Neural progenitor cell (in vitro differentiated cells): ENCODE measurements around the gene MADD. TPM values are rescaled to one million over a fixed set of nuclear protein-coding genes. Genes with fewer than 3 reads are reported as not detected.
"Not testable (repeated sequence)": the region's sequence is repeated elsewhere in the genome, so short reads cannot be mapped to it uniquely, and the experiment has no call there.

Source experiments
- DNase-seq: peaks from one replicate; pipeline ENCODE4 v3.0.0-alpha.2; 2016; ENCODE audit warnings: low spot score
- H2AFZ ChIP-seq: fragments of 200-600 bp; sonication (generic); replicated peaks from 2 replicates; pipeline ENCODE4 v1.6.1; 2016; ENCODE audit warnings: antibody characterized with exemption
- H3F3A ChIP-seq: fragments of 200-600 bp; sonication (generic); 2 replicates; pipeline ENCODE4 v1.6.1; 2016; ENCODE audit warnings: antibody characterized with exemption, low read depth
- H3K27ac ChIP-seq: fragments of 200-600 bp; sonication (generic); 2 replicates; pipeline ENCODE4 v1.5.1; 2016; ENCODE audit warnings: mild to moderate bottlenecking
- H3K27me3 ChIP-seq: fragments of 200-600 bp; sonication (generic); 2 replicates; pipeline ENCODE4 v1.6.1; 2016; ENCODE audit warnings: mild to moderate bottlenecking, moderate library complexity
- H3K36me3 ChIP-seq: fragments of 200-600 bp; sonication (generic); 2 replicates; pipeline ENCODE4 v1.5.1; 2016
- H3K4me1 ChIP-seq: fragments of 200-600 bp; sonication (generic); 2 replicates; pipeline ENCODE4 v1.6.1; 2016; ENCODE audit warnings: mixed run types
- H3K4me2 ChIP-seq: fragments of 200-600 bp; sonication (generic); 2 replicates; pipeline ENCODE4 v1.6.1; 2016
- H3K4me3 ChIP-seq: fragments of 200-600 bp; sonication (generic); 2 replicates; pipeline ENCODE4 v1.5.1; 2016
- H3K79me2 ChIP-seq: fragments of 200-600 bp; sonication (generic); 2 replicates; pipeline ENCODE4 v1.6.1; 2016; ENCODE audit warnings: low read depth
- H3K9ac ChIP-seq: fragments of 200-600 bp; sonication (generic); 2 replicates; pipeline ENCODE4 v1.6.1; 2016
- H3K9me3 ChIP-seq: fragments of 200-600 bp; sonication (generic); 2 replicates; pipeline ENCODE4 v1.5.1; 2016; ENCODE audit warnings: low read depth
- H4K20me1 ChIP-seq: fragments of 200-600 bp; sonication (generic); 2 replicates; pipeline ENCODE4 v1.6.1; 2016; ENCODE audit warnings: low read depth
- H3K27ac Mint-ChIP-seq: 3 replicates; pipeline ENCODE4 v1.8.0; 2021; ENCODE audit warnings: mixed read lengths
- H3K27me3 Mint-ChIP-seq: 2 replicates; pipeline ENCODE4 v1.8.0; 2022; ENCODE audit warnings: low read depth, mild to moderate bottlenecking, inconsistent platforms, moderate library complexity, mixed read lengths; ENCODE audit not compliant: insufficient read depth
- H3K36me3 Mint-ChIP-seq: 3 replicates; pipeline ENCODE4 v1.8.0; 2021; ENCODE audit warnings: mixed read lengths
- H3K4me1 Mint-ChIP-seq: 3 replicates; pipeline ENCODE4 v1.8.0; 2021; ENCODE audit warnings: mixed read lengths
- H3K4me3 Mint-ChIP-seq: 3 replicates; pipeline ENCODE4 v1.8.0; 2021; ENCODE audit warnings: mild to moderate bottlenecking, moderate library complexity, mixed read lengths
- H3K9me3 Mint-ChIP-seq: 3 replicates; pipeline ENCODE4 v1.8.0; 2020; ENCODE audit warnings: mixed read lengths
- CTCF ChIP-seq: fragments of 200-600 bp; sonication (generic); IDR thresholded peaks from 2 replicates; pipeline ENCODE4 v1.5.1; 2017; ENCODE audit warnings: antibody characterized with exemption, mild to moderate bottlenecking
- EZH2 ChIP-seq: fragments of 200-600 bp; sonication (generic); IDR thresholded peaks from 2 replicates; pipeline ENCODE4 v1.6.1; 2017; ENCODE audit warnings: antibody characterized with exemption, mild to moderate bottlenecking, moderate library complexity
- EZH2phosphoT487 ChIP-seq: fragments of 200-600 bp; sonication (generic); IDR thresholded peaks from 2 replicates; pipeline ENCODE4 v1.6.1; 2017; ENCODE audit warnings: antibody characterized with exemption
- total RNA-seq: library from RNA; depleted of rRNA; stranded (reverse); fragments of >200 nt; gene quantifications from 2 replicates; pipeline ENCODE4 v1.2.3, GENCODE V29; 2015; ENCODE audit warnings: low replicate concordance

The MADD gene
- total RNA-seq, 1 donor from 2014 or later, result 16.1 TPM

- no peak overlapping the region for H3K4me3 Mint-ChIP-seq
- H3K27me3 ChIP-seq, result no peaks in the 10 kb centered on the region
- no peak overlapping the region for H3K4me2 ChIP-seq
- H3K27ac Mint-ChIP-seq, result no peak overlapping the region
- no peak overlapping the region for H3K27ac ChIP-seq
- no peaks in the 10 kb centered on the region for H3K79me2 ChIP-seq
- no peaks in the 10 kb centered on the region for H3K9me3 Mint-ChIP-seq
- peaks cover 22% of the 10 kb centered on the region for H3K36me3 Mint-ChIP-seq
- H3K4me3 ChIP-seq, result no peak overlapping the region
- H3K4me1 Mint-ChIP-seq, result no peaks in the 10 kb centered on the region
- no peak for TF ChIP-seq EZH2phosphoT487
- no peak for TF ChIP-seq CTCF
- no peak for TF ChIP-seq EZH2
- no peak for DNase-seq
- no peaks in the 10 kb centered on the region for H3K9me3 ChIP-seq
- no peak overlapping the region for H3K9ac ChIP-seq
- no peaks in the 10 kb centered on the region for H3K36me3 ChIP-seq
- H3K4me1 ChIP-seq, result no peaks in the 10 kb centered on the region
- no peaks in the 10 kb centered on the region for H3F3A ChIP-seq
- no peak overlapping the region for H2AFZ ChIP-seq
- peaks cover 2% of the 10 kb centered on the region for H3K27me3 Mint-ChIP-seq
- no peaks in the 10 kb centered on the region for H4K20me1 ChIP-seq
Measured at GRCh38 chr11:47314992-47315391, 45.1 kb downstream of the MADD start.

- not testable (repeated sequence) for H3K27me3 ChIP-seq, H3K27ac ChIP-seq, H3K27me3 Mint-ChIP-seq, H3K4me1 Mint-ChIP-seq, H2AFZ ChIP-seq, H3K4me3 ChIP-seq, H3K27ac Mint-ChIP-seq, H4K20me1 ChIP-seq, H3K9me3 Mint-ChIP-seq, H3K4me1 ChIP-seq, DNase-seq, H3K79me2 ChIP-seq, H3K9me3 ChIP-seq, H3K36me3 ChIP-seq, H3F3A ChIP-seq, H3K4me3 Mint-ChIP-seq, H3K9ac ChIP-seq, H3K4me2 ChIP-seq
- peaks cover 20% of the 10 kb centered on the region for H3K36me3 Mint-ChIP-seq
Measured at GRCh38 chr11:47316501-47316900, 46.6 kb downstream of the MADD start.

- Mint-ChIP-seq H3K27ac (no peak overlapping the region), H3K9me3 (no peaks in the 10 kb centered on the region), H3K4me1 (no peaks in the 10 kb centered on the region), H3K27me3 (peaks cover 2% of the 10 kb centered on the region), H3K36me3 (peaks cover 20% of the 10 kb centered on the region), H3K4me3 (no peak overlapping the region)
- no peaks in the 10 kb centered on the region for H3K27me3 ChIP-seq
- H3K79me2 ChIP-seq, result no peaks in the 10 kb centered on the region
- H3K9ac ChIP-seq, result no peak overlapping the region
- TF ChIP-seq CTCF, result no peak
- TF ChIP-seq EZH2, result no peak
- no peak for TF ChIP-seq EZH2phosphoT487
- H3K4me3 ChIP-seq, result no peak overlapping the region
- no peaks in the 10 kb centered on the region for H3F3A ChIP-seq
- no peak overlapping the region for H3K27ac ChIP-seq
- no peaks in the 10 kb centered on the region for H3K9me3 ChIP-seq
- H2AFZ ChIP-seq, result no peak overlapping the region
- H3K4me2 ChIP-seq, result no peak overlapping the region
- H3K36me3 ChIP-seq, result no peaks in the 10 kb centered on the region
- H4K20me1 ChIP-seq, result no peaks in the 10 kb centered on the region
- no peak for DNase-seq
- no peaks in the 10 kb centered on the region for H3K4me1 ChIP-seq
Measured at GRCh38 chr11:47317064-47317828, 47.3 kb downstream of the MADD start.

- H3F3A ChIP-seq, result no peaks in the 10 kb centered on the region
- TF ChIP-seq EZH2phosphoT487 (no peak), EZH2 (no peak), CTCF (no peak)
- Mint-ChIP-seq H3K27me3 (peaks cover 2% of the 10 kb centered on the region), H3K36me3 (peaks cover 20% of the 10 kb centered on the region), H3K9me3 (no peaks in the 10 kb centered on the region), H3K27ac (no peak overlapping the region), H3K4me1 (no peaks in the 10 kb centered on the region), H3K4me3 (no peak overlapping the region)
- no peak overlapping the region for H3K4me2 ChIP-seq
- H3K9me3 ChIP-seq, result no peaks in the 10 kb centered on the region
- H2AFZ ChIP-seq, result no peak overlapping the region
- no peaks in the 10 kb centered on the region for H3K27me3 ChIP-seq
- H4K20me1 ChIP-seq, result no peaks in the 10 kb centered on the region
- no peaks in the 10 kb centered on the region for H3K36me3 ChIP-seq
- no peaks in the 10 kb centered on the region for H3K4me1 ChIP-seq
- DNase-seq, result no peak
- H3K9ac ChIP-seq, result no peak overlapping the region
- no peaks in the 10 kb centered on the region for H3K79me2 ChIP-seq
- no peak overlapping the region for H3K27ac ChIP-seq
- no peak overlapping the region for H3K4me3 ChIP-seq
Measured at GRCh38 chr11:47318166-47318565, 48.2 kb downstream of the MADD start.
